ENCODE data around the gene CROCC2. TPM values are rescaled to one million over a fixed set of nuclear protein-coding genes. Genes with fewer than 3 reads are reported as not detected.

CROCC2 gene
- total and polyA plus RNA-seq, 2 donors (not counting 1 experiment from before 2014, with no cell fraction given), result not detected

DNA sequence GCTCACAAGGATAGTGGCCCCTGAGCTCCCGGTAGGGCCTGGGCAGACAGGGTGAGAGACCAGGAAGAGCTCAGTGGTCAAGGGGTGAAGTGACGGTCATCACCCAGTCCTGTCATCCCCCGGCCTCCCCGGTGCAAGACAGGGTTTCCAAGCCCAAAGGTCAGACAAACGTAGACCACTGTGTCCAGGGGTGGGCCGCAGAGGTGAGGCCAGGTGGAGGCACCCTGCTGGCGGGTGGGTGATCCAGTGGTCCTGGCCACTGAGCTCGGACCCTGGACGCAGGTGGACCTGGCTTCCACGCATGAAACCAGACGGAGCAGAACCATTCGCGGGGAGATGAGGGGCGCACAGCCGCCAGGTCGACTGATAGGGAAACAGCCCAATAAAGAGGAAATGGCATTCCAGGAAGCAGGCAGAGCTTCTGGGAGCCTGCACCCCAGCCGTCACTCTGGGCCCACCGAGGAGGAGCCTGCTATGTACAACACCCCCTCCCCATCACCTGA, 77.9 kb downstream of the CROCC2 start:
- H3K27ac ChIP-seq (ENCODE audit: low read length in 2 of 2), result no peak overlapping the region
- H3K27me3 ChIP-seq (replicated peaks in 1 of 4; ENCODE audit: control extremely low read depth in 1 of 4, control insufficient read depth in 3 of 4, insufficient read depth in 4 of 4, low read length in 3 of 4), result peaks cover 0 to 10% (median 0%) of the 10 kb centered on the region in 4 experiments
- POLR2A ChIA-PET, result interaction anchor here (0.8 kb wide), 1 partner anchor 506 kb away, joined by 5 read pairs; no protein-coding TSS in a partner anchor
- no peaks in the 10 kb centered on the region for H3K79me2 ChIP-seq (ENCODE audit: control insufficient read depth, insufficient read depth, low read length)
- H3K4me1 ChIP-seq (ENCODE audit: control insufficient read depth in 2 of 2, insufficient read depth in 2 of 2, low read length in 2 of 2), result peaks cover 0 to 4% of the 10 kb centered on the region in 2 donors
- CTCF ChIA-PET, result interaction anchor here (0.8 to 3.5 kb wide), 13 partner anchors 11 to 470 kb away, joined by 3 to 33 read pairs (median 4); partner anchors contain the start of genes ANO7, PASK and PPP1R7
- H3K9me3 ChIP-seq (ENCODE audit: control extremely low read depth in 1 of 3, control insufficient read depth in 2 of 3, insufficient read depth in 1 of 3, low read length in 2 of 3), result peaks cover 0 to 17% (median 0%) of the 10 kb centered on the region in 3 donors
- 77% methylated on average over 17 of the region's 18 CpGs for WGBS (ENCODE audit: insufficient coverage)
- Mint-ChIP-seq H3K4me3 (no peak overlapping the region), H3K27ac (no peak overlapping the region), H3K9me3 (ENCODE audit: insufficient read depth) (no peaks in the 10 kb centered on the region), H3K4me1 (peaks cover 3% of the 10 kb centered on the region), H3K27me3 (peaks cover 3% of the 10 kb centered on the region)
- ATAC-seq (ENCODE audit: low read depth), result no peak
- DNase-seq, result no peak
- H3K4me3 ChIP-seq (ENCODE audit: control extremely low read depth in 1 of 5, extremely low read depth in 1 of 5, insufficient read depth in 1 of 5, low read depth in 2 of 5, low read length in 4 of 5), result no peak overlapping the region
- no peaks in the 10 kb centered on the region for H3K36me3 ChIP-seq (replicated peaks in 1 of 2; ENCODE audit: control extremely low read depth in 1 of 2, control insufficient read depth in 1 of 2, extremely low read depth in 1 of 2, insufficient read depth in 2 of 2, low read length in 1 of 2)
- H4K20me1 ChIP-seq (ENCODE audit: control insufficient read depth, insufficient read depth, low read length, poor library complexity, severe bottlenecking), result no peaks in the 10 kb centered on the region
- H2AFZ ChIP-seq (ENCODE audit: insufficient read depth, low read depth, low read length, poor library complexity, severe bottlenecking), result no peak overlapping the region
- no peak overlapping the region for H3K9ac ChIP-seq (ENCODE audit: low read length)
- intact Hi-C loops (cut with micrococcal nuclease), result loop anchor here (5.0 kb wide), 2 partner anchors 58 to 168 kb away; partner anchors contain the start of gene PPP1R7
- H3K4me2 ChIP-seq (replicated peaks; ENCODE audit: low read depth, low read length, poor library complexity, severe bottlenecking), result no peak overlapping the region
- no peak for TF ChIP-seq CTCF (IDR thresholded peaks at IDR 0.05)
- no peak for TF ChIP-seq EZH2 (IDR thresholded peaks at IDR 0.05; ENCODE audit: borderline replicate concordance, insufficient read depth, low read depth, low read length, poor library complexity, severe bottlenecking)

All from B cell (primary cell).